ENCODE results near the gene PHACTR1. TPM values are rescaled to one million over a fixed set of nuclear protein-coding genes. Genes with fewer than 3 reads are reported as not detected.
A peak's percentile ranks its signal among the peaks of the same experiment; 100 is the strongest.

The PHACTR1 gene
- total and polyA plus RNA-seq, 2 of the 4 experiments (the other 2 are of a cell fraction), result not detected

DNA sequence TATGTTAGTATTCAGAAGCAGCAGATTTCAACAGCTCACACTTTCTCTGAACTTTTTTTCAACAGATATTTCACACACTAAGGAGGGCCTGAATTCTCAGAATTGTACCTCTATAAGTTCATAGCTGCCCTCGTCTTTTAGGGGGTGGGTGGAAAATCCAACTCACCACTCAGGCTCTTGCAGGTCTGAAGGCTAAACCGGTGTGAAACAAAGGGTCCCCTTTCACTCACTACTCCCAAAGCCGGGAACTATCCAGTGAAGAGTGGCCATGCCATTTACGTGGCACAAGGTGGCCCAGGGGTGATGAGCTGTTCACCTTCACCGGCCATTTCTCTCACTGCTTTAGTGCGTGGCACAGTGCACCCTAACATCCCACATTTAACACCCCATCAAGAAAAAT is 587.5 kb downstream of the PHACTR1 start:
- H3K18ac ChIP-seq (ENCODE audit: low read depth, low read length), result peak overlapping the region; percentile 20; the same call in 1 of the 2 replicates
- H4K20me1 ChIP-seq (ENCODE audit: insufficient read depth, low read length), result no peaks in the 10 kb centered on the region
- H3K36me3 ChIP-seq (ENCODE audit: control insufficient read depth, insufficient read depth, low read length), result peaks cover 15% of the 10 kb centered on the region; the same call in 1 of the 2 replicates
- H3K4me3 ChIP-seq (ENCODE audit: insufficient read depth, low read depth, low read length), result no peak overlapping the region
- H3K4ac ChIP-seq (ENCODE audit: low read depth, low read length), result peak overlapping the region; percentile 74
- H3K14ac ChIP-seq (replicated peaks; ENCODE audit: low read depth, low read length), result peak overlapping the region; percentile 86
- no peaks in the 10 kb centered on the region for H3K27me3 ChIP-seq (ENCODE audit: control insufficient read depth, insufficient read depth, low read length)
- peaks cover 6 to 14% of the 10 kb centered on the region in 2 experiments; a peak in 2 of 4 replicates for H3K79me1 ChIP-seq (ENCODE audit: low read depth in 1 of 2, low read length in 2 of 2)
- 100% methylated on average over 2 of the region's 6 CpGs; no CpG with 5 or more reads in 1 of the 2 experiments for WGBS, 2 experiments (ENCODE audit: extremely low coverage in 2 of 2, insufficient read length in 1 of 2)
- H3K4me2 ChIP-seq (ENCODE audit: low read depth, low read length), result no peak overlapping the region; the same call in 1 of the 2 replicates
- POLR2A ChIA-PET (ENCODE audit: unreplicated experiment), result interaction anchor here (0.8 kb wide), 1 partner anchor 24 kb away, joined by 4 read pairs; the partner anchor contains the start of gene TBC1D7
- peak overlapping the region; percentile 82 for H2BK5ac ChIP-seq (ENCODE audit: low read depth, low read length, poor library complexity, severe bottlenecking)
- peak overlapping the region; percentile 45; the same call in 1 of the 2 replicates for H4K5ac ChIP-seq (ENCODE audit: low read depth, low read length)
- no peak for DNase-seq
- H3K9me1 ChIP-seq (ENCODE audit: insufficient read depth, low read length), result peaks cover 8% of the 10 kb centered on the region
- H3K4me1 ChIP-seq (ENCODE audit: control insufficient read depth, insufficient read depth, low read length), result peaks cover 10% of the 10 kb centered on the region
- TF ChIP-seq FOS (IDR thresholded peaks at IDR 0.05; ENCODE audit: low read depth, low read length), result no peak
- TF ChIP-seq CHD1 (IDR thresholded peaks at IDR 0.05; ENCODE audit: low read depth, low read length), result no peak
- no peak for TF ChIP-seq RAD21 (IDR thresholded peaks at IDR 0.05; ENCODE audit: low read length)
- TF ChIP-seq SMC3 (IDR thresholded peaks at IDR 0.05; ENCODE audit: low read depth, low read length), result no peak
- TF ChIP-seq, protein P1, sequence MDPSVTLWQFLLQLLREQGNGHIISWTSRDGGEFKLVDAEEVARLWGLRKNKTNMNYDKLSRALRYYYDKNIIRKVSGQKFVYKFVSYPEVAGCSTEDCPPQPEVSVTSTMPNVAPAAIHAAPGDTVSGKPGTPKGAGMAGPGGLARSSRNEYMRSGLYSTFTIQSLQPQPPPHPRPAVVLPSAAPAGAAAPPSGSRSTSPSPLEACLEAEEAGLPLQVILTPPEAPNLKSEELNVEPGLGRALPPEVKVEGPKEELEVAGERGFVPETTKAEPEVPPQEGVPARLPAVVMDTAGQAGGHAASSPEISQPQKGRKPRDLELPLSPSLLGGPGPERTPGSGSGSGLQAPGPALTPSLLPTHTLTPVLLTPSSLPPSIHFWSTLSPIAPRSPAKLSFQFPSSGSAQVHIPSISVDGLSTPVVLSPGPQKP (IDR thresholded peaks at IDR 0.05; ENCODE audit: borderline replicate concordance, low read depth, low read length), result no peak
- TF ChIP-seq NFE2L2 (IDR thresholded peaks at IDR 0.05; ENCODE audit: low read depth, low read length), result no peak
- TF ChIP-seq, protein P2, sequence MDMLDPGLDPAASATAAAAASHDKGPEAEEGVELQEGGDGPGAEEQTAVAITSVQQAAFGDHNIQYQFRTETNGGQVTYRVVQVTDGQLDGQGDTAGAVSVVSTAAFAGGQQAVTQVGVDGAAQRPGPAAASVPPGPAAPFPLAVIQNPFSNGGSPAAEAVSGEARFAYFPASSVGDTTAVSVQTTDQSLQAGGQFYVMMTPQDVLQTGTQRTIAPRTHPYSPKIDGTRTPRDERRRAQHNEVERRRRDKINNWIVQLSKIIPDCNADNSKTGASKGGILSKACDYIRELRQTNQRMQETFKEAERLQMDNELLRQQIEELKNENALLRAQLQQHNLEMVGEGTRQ (IDR thresholded peaks at IDR 0.05; ENCODE audit: low read depth, low read length), result no peak
- TF ChIP-seq MXI1 (IDR thresholded peaks at IDR 0.05; ENCODE audit: borderline replicate concordance, low read depth, low read length), result no peak
- no peak for TF ChIP-seq RFX5 (IDR thresholded peaks at IDR 0.05; ENCODE audit: low read depth, low read length)
- no peak for TF ChIP-seq CEBPB (IDR thresholded peaks at IDR 0.05; ENCODE audit: low read depth, low read length)
- TF ChIP-seq MAFK (IDR thresholded peaks at IDR 0.05; ENCODE audit: low read depth, low read length), result no peak
- no peak for TF ChIP-seq MAZ (IDR thresholded peaks at IDR 0.05; ENCODE audit: borderline replicate concordance, low read depth, low read length)
- no peak for TF ChIP-seq BHLHE40 (IDR thresholded peaks at IDR 0.05; ENCODE audit: low read depth, low read length)
- no peak for TF ChIP-seq RCOR1 (IDR thresholded peaks at IDR 0.05; ENCODE audit: insufficient replicate concordance, low read length)
- TF ChIP-seq POLR2A (IDR thresholded peaks at IDR 0.05; ENCODE audit: low read depth, low read length), result no peak
- H4K8ac ChIP-seq (ENCODE audit: low read depth in 2 of 2, low read length in 2 of 2), result peak overlapping the region in 1 of 2 experiments; percentile 26; a peak in 2 of 4 replicates
- intact Hi-C loops (cut with micrococcal nuclease), result no loop called here
- H4K91ac ChIP-seq (ENCODE audit: insufficient read depth, low read depth, low read length), result 0 out of 2 replicates have a peak overlapping the region, but pooled peaks have one; percentile 19
- H3K23ac ChIP-seq (ENCODE audit: low read depth, low read length), result peak overlapping the region; percentile 10; the same call in 1 of the 2 replicates
- no peak for ATAC-seq (ENCODE audit: low read depth)
- peak overlapping the region; percentile 81 for H2AFZ ChIP-seq (replicated peaks; ENCODE audit: low read length, poor library complexity)
- peak overlapping the region; percentile 47; the same call in 1 of the 2 replicates for H2AK5ac ChIP-seq (ENCODE audit: low read depth, low read length)
- CTCF ChIA-PET, result interaction anchor here (0.6 kb wide), 1 partner anchor 86 kb away, joined by 4 read pairs; no protein-coding TSS in a partner anchor
- peak overlapping the region; percentile 73 for H2AK9ac ChIP-seq (replicated peaks; ENCODE audit: low read depth, low read length, poor library complexity)
- in situ Hi-C loops (cut with MboI; ENCODE audit: low sequenced_read_pairs), result no loop called here
- no peaks in the 10 kb centered on the region for H3K9me3 ChIP-seq (ENCODE audit: control insufficient read depth, insufficient read depth, low read length)
- H2BK20ac ChIP-seq (ENCODE audit: low read depth, low read length), result peak overlapping the region; percentile 71
- peak overlapping the region; percentile 5; the same call in 1 of the 2 replicates for H3K9ac ChIP-seq (ENCODE audit: low read depth, low read length)
- dilution Hi-C loops (cut with HindIII; ENCODE audit: low sequenced_read_pairs, unreplicated experiment), result no loop called here
- H2BK15ac ChIP-seq (ENCODE audit: low read depth, low read length), result no peak overlapping the region
- peak overlapping the region; percentile 49; the same call in 1 of the 2 replicates for H3K27ac ChIP-seq (ENCODE audit: insufficient read depth, low read length)
- H3K56ac ChIP-seq (ENCODE audit: extremely low read depth, insufficient read depth, low read length), result peak overlapping the region; percentile 66; the same call in 1 of the 2 replicates
- BruUV-seq (replicated peaks), result no TSS peak
- H2BK120ac ChIP-seq (ENCODE audit: low read depth, low read length), result peak overlapping the region; percentile 58; the same call in 1 of the 2 replicates
